M059J (cell line): Measurements from ENCODE around the gene NRG2. TPM values are rescaled to one million over a fixed set of nuclear protein-coding genes. Genes with fewer than 3 reads are reported as not detected.

Source experiments
- DNase-seq: peaks from one replicate; pipeline ENCODE4 v3.0.0-alpha.2; 2012; ENCODE audit warnings: low read depth
- total RNA-seq: library from RNA; depleted of rRNA; stranded (reverse); fragments of >200 nt; shearing (Covaris generic); gene quantifications from 2 replicates; pipeline ENCODE4 v1.2.3, GENCODE V29; 2014

Gene NRG2
- total RNA-seq, 1 experiment from 2014 or later, result 1.3 TPM

- DNase-seq, result no peak
Observed at GRCh38 chr5:139969318-139969717, 73.8 kb downstream of the NRG2 start.

GRCh38 chr5:139968547-139969261 is 74.4 kb downstream of the NRG2 start:
- peak; percentile 72 for DNase-seq

- no peak for DNase-seq
Observed at GRCh38 chr5:139967353-139967752, 75.7 kb downstream of the NRG2 start.

GRCh38 chr5:139966856-139967255 is 76.2 kb downstream of the NRG2 start:
- no peak for DNase-seq

- DNase-seq, result no peak
Observed at GRCh38 chr5:139964994-139965565, 78.0 kb downstream of the NRG2 start.

GRCh38 chr5:139964266-139964993 is 78.7 kb downstream of the NRG2 start:
- DNase-seq, result no peak

GRCh38 chr5:139962445-139962844 is 80.7 kb downstream of the NRG2 start:
- no peak for DNase-seq

GRCh38 chr5:139961435-139962157 is 81.5 kb downstream of the NRG2 start:
- peak; percentile 47 for DNase-seq

GRCh38 chr5:139960723-139961383 is 82.2 kb downstream of the NRG2 start:
- no peak for DNase-seq

- peak; percentile 47 for DNase-seq
Observed at GRCh38 chr5:139958432-139959148, 84.5 kb downstream of the NRG2 start.

GRCh38 chr5:139956342-139956741 is 86.8 kb downstream of the NRG2 start:
- DNase-seq, result no peak

- peak; percentile 6 for DNase-seq
Observed at GRCh38 chr5:139955616-139956273, 87.4 kb downstream of the NRG2 start.

- no peak for DNase-seq
Observed at GRCh38 chr5:139955053-139955605, 88.0 kb downstream of the NRG2 start.

- no peak for DNase-seq
Observed at GRCh38 chr5:139954462-139954861, 88.6 kb downstream of the NRG2 start.

- DNase-seq, result no peak
Observed at GRCh38 chr5:139954022-139954421, 89.1 kb downstream of the NRG2 start.

GRCh38 chr5:139952574-139952973 is 90.5 kb downstream of the NRG2 start:
- DNase-seq, result no peak

GRCh38 chr5:139951983-139952382 is 91.1 kb downstream of the NRG2 start:
- no peak for DNase-seq

GRCh38 chr5:139951296-139951924 is 91.7 kb downstream of the NRG2 start:
- peak; percentile 10 for DNase-seq

- no peak for DNase-seq
Observed at GRCh38 chr5:139950436-139950835, 92.7 kb downstream of the NRG2 start.

- no peak for DNase-seq
Observed at GRCh38 chr5:139949710-139950109, 93.4 kb downstream of the NRG2 start.
